ENCODE measurements around the gene UFSP2.

- TF ChIP-seq POLR2A (IDR thresholded peaks at IDR 0.05) (no peak), EP300 (IDR thresholded peaks at IDR 0.05) (no peak), CTCF (IDR thresholded peaks at IDR 0.05) (no peak), POLR2AphosphoS5 (IDR thresholded peaks at IDR 0.05) (no peak)
These were observed 73.0 kb downstream of the UFSP2 start for GRCh38 chr4:185352741-185353140.

Measured in sigmoid colon (tissue), 4 donors.